Stimulated activated CD8-positive, alpha-beta memory T cell treated with anti-CD3 and anti-CD28 coated beads, Interleukin-2, amount 100 ng/mL, for 48 hours (primary cell): Measurements from ENCODE around the gene RBMS2.
"Not testable (repeated sequence)": the region's sequence is repeated elsewhere in the genome, so short reads cannot be mapped to it uniquely, and the experiment has no call there.

Source experiments
- DNase-seq, 2 donors: peaks; one replicate each; pipeline ENCODE4 v3.0.0-alpha.2; 2020; ENCODE audit warnings: low read depth in 2 of 2

The RBMS2 gene, protein sequence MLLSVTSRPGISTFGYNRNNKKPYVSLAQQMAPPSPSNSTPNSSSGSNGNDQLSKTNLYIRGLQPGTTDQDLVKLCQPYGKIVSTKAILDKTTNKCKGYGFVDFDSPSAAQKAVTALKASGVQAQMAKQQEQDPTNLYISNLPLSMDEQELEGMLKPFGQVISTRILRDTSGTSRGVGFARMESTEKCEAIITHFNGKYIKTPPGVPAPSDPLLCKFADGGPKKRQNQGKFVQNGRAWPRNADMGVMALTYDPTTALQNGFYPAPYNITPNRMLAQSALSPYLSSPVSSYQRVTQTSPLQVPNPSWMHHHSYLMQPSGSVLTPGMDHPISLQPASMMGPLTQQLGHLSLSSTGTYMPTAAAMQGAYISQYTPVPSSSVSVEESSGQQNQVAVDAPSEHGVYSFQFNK

DNA sequence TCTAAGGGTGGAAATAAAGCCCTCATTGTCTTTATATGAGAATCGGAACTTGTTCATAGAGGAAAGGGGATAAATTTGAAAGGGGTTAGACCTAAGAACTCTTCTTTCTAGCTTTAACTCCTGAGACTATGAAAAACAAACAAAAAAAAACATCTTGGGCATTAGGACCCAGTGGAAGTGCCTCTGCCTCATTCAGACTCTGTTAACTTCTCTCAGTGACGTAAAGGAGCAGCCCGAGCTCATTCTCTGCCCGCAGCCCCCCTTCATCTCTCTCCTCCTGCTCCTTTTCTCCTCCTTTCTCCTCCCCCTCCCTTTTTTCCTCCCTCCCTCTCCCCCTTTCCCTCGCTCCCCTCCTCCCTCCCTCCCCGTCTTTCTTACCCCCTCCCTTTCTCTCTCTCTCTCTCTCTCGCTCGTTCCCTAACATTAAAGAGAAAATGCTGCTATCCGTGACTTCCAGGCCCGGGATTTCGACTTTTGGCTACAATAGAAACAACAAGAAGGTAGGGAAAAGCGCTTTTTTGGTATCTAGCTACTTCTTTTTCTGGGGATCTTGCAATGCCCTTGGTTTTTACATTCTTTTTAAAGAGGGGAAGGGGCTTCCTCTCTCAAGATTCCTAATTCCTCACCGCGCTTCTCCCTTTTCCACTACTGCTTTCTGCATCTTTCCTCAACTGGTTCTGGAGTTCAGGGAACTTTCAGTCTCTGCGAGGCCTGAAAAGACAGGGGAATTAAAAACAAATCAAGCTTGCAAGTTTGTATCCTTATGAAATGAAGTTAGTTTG lies at the start of gene RBMS2:
Gene RBMS2 (plus strand): TSS at position 231 of the 782 bp plus-strand sequence. CDS start 204 bp downstream, at position 435.
- no peak for DNase-seq

DNA sequence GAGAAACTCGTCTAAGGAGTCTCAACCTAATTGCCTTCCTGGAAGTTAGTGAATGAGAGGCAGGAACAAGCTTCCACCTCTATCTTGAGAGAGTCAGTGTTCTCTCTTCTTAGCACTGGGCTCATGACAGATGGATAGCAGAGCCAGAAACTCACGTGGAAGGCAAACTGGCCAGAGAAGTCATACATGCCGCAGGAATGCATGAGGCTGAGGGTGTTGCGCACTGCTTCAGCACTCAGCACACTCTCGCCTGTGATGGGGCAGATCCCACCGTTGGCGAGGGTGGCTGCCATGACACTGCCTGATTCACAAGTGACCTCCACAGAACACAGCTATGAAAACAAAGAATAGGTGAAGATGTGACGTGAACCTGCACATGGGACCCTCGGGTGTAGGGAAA lies 47.2 kb upstream of the RBMS2 start:
- DNase-seq: no peak

DNA sequence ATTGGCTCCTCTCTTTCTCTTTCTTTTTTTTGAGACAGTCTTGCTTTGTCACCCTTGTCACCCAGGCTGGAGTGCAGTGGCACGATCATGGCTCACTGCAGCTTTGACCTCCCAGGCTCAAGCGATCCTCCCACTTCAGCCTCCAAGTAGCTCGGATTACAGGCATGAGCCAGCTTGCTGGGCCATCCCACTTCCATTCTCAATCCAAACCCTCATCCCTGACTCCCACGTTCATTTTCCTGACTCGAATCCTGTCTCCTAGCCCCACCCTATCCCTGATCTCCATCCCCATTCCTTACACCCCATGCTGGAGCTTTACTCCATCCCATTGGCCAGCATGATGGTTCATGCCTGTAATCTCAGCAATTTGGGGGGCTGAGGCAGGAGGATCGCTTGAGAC lies 45.5 kb upstream of the RBMS2 start:
- DNase-seq: no peak

DNA sequence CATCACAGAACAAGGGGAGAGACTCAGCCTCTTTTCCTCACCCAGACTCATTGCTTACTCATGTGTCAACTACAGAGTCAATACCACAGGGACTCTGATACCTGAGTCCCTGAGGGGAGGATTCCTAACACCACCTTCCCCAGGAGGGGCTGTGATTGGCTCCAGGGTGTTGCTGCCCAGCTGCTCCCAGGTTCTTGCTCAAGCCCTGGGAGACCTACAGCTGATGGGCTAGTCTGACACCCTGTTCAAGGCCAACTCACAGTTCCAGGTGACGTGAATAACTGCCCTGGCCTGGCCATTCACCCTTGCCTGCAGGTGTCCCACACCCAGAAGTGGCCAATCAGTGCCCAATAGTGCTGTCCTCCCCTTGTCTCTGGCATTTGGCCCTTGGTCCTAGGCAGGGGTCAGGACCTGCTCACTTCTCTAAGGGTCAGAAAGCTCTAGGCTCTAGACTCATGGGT lies 44.6 kb upstream of the RBMS2 start:
- no peak for DNase-seq

DNA sequence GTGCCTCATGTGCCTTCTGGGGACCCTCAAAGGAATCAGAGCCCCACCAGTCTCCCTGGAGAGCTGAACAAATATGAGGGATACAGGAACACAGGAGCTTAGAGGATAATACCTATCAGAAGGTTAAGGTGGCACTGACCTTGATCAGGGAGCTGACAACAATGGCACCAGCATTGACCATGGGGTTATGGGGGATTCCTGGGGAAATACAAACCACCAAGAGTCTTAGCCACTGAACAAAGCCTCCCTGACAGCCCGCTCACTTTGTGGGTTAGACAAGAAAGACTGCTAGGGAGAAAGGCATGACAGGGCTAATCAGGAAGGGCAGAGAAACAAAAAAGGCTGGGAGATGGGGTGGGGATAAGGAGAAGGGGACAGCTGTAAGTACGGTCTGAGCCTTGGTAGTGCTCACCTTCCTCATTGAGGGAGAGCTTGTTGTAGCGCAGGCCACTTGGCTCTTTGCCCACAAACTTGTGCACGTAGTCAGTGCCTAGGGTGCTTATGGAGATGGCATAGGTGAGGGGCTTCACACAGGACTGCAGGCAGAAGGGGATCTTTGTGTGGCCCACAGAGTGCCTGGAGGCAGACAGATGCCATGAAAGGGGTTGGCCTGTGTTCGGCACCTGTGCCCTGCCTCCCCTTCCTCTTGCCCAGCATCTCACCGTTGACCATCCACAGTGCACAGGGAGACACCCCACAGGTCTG lies 43.9 kb upstream of the RBMS2 start:
- DNase-seq: no peak

DNA sequence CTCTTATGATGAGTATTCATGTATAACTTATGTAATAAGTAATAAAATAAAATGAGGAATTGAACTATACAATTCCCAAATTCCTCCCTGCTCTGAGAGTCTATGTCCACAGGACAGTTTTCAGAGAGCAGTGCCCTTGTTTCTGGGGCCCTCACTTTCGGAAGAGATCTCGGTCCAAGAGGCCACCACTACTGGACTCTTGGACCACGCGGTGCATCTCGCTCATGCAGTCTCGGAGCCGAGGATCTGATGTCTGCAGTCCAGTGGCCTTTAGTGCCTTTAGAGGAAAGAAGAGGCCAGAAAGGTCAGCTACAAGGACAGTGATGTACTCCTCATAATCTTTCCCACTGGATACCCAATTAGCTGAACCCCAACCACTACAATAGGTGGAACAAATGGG lies 42.0 kb upstream of the RBMS2 start:
- no peak for DNase-seq

DNA sequence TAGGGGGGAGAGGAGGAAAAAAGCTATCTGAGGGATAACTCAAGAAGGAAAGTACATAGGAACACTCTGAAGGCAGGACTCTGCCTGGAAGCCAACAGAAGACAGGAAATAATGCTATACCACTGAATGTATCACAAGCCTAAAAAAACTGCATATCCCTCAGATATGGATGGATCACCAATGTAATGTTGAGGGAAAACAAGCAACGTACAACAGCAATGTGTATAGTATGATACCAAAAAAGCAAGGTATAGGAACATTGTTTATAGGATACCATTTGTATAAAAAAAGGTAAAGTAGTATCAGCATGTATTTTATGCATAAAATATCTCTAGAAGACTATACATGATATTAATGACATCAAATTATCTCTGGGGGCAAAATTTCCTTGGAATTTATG lies 37.1 kb upstream of the RBMS2 start:
- DNase-seq: no peak

DNA sequence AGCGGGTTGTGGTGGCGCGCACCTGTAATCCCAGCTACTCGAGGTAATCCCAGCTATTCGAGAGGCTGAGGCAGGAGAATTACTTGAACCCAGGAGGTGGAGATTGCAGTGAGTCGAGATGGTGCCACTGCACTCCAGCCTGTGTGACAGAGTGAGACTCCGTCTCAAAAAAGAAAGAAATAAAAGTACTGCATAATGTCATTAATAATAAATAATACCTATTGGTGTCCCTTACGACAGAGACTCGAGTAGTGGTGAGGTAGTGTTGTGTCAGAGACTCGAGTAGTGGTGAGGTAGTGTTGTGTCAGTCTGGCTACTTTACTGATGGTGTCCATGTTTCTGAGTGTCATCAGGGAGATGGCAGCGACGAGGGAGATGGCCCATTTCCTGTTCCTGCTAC lies 34.9 kb upstream of the RBMS2 start:
- DNase-seq: no peak

DNA sequence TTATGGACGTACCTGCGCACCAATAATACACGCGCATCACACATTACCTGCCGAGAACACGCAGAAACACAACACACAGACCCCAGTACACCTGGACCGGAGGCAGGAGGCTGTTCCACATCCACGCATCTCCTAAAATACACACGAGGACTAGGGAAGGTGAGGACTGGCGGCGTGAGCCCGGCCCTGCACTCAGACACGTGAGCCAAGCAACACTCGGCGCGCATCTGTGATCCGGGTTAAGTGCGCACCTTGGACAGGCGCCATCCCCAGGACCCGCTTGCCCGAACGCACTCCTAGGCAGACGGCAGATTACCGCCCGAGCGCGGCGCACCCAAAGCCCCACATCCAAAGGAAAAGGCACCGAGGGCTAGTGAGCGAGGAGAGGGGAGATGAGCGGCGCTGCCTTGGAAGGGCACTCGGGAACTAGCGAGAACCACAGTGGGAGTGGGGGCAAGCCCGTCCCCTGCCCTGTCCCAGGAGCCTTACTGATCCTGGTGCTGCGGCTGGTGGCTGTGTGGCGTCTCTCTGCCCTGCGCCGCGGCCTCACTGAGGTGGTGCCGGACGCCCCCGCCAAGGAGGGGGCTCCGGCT lies 34.1 kb upstream of the RBMS2 start:
- no peak for DNase-seq

DNA sequence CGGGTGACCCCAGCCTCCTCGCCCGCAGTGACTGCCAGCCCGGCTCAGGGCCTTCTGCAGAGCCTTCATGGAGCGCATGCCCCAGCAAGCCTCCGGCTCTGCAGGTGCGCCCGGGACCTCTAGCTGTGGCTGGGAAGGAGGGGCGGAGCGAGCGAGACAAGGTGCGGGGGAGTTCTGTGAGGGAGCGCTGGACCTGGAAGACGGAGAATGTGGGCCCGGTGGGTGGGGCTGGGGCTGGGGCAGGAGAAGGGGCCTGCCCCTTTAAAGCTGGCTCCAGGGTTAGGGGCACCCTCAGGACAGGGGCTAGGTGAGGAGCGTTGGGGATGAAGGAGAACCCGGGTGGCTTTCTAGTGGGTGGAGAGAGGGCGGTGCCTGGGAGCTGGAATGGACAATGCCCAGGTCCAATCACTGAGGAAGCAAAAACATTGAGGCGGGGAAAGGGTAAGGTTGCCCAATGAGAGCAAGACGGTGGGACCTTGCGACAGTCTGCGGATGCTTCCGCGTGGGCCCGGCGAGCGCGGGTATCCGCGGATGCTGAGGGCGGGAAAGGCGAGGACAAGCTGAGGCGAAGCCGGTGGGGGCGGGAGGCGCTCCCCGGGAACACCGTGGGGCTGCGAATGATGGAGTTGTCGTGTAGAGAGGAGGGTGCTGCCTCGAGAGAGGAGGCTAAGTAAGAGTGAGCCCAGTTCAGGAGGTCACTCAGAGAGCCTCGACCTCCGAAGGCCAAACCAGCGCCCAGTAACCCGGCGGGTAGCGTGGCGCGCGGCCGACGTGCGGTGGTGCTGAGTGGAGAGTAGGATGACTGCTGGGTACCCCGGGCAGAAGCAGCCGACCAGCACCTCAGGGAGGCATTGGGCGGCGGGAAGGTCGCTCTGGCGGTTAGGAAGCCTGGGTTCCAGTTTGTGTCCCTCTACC lies 33.3 kb upstream of the RBMS2 start, which contains the start of gene GLS2:
Gene GLS2 (minus strand): TSS at position 121 of the 915 bp plus-strand sequence. CDS start 43 bp downstream, at position 78.
- DNase-seq: peak; percentile 40 to 53

DNA sequence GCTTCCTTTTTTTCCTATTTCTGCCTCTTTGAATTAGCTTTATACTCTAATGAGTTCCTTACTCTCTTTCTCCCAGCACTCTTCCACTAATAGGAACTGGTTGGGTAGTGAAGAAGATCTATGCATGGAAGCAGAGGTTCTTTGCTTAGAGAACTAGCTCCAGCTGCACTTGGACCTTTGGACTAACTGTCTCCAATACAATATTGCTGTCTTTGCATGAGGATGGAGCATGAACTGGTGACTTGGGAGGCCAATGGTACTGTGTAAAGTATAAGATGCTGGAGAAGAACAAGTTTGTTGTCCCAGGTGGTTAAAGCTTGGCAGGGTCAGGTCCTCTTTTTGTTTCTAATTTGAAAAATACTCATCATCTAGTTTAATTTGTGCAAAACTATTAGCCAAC lies 31.3 kb upstream of the RBMS2 start:
- no peak for DNase-seq

DNA sequence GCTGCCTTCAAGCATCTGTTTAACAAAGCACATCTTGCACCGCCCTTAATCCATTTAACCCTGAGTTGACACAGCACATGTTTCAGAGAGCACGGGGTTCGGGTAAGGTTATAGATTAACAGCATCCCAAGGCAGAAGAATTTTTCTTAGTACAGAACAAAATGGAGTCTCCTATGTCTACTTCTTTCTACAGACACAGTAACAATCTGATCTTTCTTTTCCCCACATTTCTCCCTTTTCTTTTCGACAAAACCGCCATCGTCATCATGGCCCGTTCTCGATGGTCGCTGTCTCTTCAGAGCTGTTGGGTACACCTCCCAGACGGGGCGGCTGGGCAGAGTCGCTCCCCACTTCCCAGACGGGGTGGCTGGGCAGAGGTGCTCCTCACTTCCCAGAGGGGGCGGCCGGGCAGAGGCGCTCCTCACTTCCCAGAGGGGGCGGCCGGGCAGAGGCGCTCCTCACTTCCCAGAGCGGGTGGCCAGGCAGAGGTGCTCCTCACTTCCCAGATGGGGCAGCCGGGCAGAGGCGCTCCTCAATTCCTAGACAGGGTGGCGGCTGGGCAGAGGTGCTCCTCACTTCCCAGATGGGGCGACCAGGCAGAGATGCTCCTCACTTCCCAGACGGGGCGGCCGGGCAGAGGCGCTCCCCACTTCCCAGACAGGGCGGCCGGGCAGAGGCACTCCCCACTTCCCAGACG lies 28.1 kb upstream of the RBMS2 start:
- not testable (repeated sequence) for DNase-seq

DNA sequence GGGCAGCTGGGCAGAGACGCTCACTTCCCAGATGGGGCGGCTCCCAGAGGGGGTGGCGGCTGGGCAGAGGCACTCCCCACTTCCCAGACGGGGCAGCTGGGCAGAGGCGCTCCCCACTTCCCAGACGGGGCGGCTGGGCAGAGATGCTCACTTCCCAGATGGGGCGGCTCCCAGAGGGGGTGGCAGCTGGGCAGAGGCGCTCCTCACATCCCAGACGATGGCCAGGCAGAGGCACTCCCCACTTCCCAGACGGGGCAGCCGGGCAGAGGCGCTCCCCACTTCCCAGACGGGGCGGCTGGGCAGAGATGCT lies 27.6 kb upstream of the RBMS2 start:
- not testable (repeated sequence) for DNase-seq

DNA sequence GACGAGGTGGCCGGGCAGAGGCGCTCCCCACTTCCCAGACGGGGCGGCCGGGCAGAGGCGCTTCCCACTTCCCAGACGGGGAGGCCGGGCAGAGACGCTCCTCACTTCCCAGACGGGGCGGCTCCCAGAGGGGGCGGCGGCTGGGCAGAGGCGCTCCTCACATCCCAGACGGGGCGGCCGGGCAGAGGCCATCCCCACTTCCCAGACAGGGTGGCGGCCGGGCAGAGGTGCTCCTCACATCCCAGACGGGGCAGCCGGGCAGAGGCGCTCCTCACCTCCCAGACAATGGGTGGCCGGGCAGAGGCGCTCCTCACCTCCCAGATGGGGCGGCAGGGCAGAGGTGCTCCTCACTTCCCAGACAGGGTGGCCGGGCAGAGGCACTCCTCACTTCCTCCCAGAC lies 27.1 kb upstream of the RBMS2 start:
- DNase-seq: not testable (repeated sequence)

DNA sequence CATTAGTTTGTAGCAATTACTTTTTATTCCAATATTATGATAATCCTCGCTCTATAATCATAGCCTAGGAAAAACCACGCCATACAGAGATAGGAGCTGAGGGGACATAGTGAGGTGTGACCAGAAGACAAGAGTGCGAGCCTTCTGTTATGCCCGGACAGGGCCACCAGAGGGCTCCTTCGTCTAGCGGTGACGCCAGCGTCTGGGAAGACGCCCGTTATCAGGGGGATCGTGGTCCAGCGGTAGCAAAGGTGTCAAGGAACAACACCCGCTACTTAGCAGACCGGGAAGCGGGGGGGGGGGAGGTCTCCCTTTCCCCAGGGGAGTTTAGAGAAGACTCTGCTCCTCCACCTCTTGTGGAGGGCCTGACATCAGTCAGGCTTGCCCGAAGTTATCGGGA lies 24.9 kb upstream of the RBMS2 start:
- DNase-seq: peak; percentile 32 to 57

DNA sequence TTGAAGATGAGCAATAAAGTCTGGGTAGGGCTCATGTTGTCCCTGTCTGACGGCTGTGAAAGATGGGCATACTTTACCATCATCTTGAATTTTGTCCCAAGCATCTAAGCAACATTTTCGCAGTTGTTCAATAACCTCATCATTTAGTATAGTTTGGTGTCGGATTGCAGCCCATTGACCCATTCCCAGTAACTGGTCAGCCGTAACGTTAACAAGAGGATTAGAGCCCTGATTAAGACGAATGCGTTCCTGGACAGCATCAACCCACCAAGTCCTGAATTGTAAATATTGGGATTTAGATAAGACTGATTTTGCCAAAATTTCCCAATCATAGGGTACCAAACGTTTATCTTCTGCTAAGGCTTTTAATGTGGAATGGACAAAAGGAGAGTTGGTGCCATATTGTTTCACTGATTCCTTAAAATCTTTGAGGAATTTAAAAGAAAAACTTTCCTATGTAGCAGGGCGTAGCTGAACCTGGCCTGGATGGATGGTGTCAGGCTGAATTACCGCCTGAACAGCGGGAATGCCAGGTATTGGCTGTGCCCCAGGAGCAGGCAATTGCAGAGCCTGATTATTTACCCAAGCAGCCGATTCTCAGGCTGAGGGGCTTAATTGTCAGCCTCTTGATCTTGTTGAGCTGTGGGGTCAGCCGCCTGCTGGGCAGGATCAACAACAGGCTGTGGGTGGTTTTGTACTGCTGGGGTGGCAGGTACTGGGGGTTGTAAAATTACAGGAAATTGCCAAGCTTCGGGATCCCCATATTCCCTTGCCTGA lies 23.3 kb upstream of the RBMS2 start:
- DNase-seq: not testable (repeated sequence)

DNA sequence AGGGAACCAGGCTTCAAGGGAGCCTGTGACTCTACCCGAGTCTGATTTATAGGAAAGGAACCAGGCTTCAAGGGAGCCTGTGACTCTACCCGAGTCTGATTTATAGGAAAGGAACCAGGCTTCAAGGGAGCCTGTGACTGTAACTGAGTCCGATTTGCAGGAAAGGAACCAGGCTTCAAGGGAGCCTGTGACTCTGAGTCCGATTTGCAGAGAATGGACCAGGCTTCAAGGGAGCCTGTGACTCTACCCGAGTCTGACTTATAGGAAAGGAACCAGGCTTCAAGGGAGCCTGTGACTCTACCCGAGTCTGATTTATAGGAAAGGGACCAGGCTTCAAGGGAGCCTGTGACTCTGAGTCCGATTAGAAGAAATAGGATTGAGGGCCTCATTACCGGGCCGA lies 22.2 kb upstream of the RBMS2 start:
- DNase-seq: not testable (repeated sequence)

DNA sequence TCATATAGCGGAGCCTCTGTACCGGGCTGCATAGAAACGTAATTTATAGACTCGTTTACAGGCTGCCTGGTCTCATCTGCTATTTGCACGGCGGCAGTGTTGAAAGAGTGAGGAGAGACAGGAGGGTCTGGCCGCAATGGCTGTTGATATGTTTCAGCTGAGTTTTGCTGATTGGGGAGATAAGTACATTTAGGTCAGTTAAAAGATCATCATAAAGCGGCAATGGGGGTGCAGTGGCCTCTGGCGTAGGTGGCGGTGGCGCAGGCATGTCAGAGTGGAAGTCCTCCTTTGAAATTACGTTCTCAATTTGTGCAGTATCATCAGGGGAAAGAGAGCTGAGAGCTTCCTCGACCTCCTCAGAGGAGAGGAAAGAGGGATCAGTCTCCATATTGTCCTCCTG lies 21.7 kb upstream of the RBMS2 start:
- not testable (repeated sequence) for DNase-seq

DNA sequence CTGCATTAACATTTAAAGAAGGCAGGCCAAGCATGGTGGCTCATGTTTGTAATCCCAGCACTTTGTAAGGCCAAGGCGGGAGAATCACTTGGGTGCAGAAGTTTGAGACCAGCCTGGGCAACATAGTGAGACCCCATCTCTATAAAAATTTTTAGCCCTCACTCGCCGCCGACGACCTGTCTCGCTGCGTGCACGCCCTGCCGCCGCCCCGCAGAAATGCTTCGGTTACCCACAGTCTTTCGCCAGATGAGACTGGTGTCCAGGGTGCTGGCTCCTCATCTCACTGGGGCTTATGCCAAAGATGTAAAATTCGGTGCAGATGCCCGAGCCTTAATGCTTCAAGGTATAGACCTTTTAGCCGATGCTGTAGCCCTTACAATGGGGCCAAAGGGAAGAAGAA lies 10.8 kb upstream of the RBMS2 start:
- DNase-seq: no peak

DNA sequence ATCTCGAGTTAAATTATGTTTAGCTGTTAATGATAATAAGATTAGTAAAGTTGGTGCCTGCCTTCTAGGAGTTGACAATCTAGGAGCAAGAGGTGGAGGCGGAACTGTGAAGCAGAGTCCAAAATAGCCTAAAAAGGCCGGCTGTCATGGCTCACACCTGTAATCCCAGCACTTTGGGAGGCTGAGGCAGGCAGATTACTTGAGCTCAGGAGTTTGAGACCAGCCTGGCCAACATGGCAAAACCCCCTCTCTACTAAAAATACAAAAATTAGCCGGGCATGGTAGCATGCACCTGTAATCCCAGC lies 7.7 kb upstream of the RBMS2 start:
- DNase-seq: not testable (repeated sequence)
